ENCODE measurements around the gene ADI1.
"Not testable (repeated sequence)": the region's sequence is repeated elsewhere in the genome, so short reads cannot be mapped to it uniquely, and the experiment has no call there.

Gene ADI1

GRCh38 chr2:3494984-3495666 is 24.2 kb downstream of the ADI1 start:
- Histone ChIP-seq H3K36me3 (replicated peaks) (no peaks in the 10 kb centered on the region; the same call in 1 of the 2 replicates), H3K27me3 (ENCODE audit: low read depth) (no peaks in the 10 kb centered on the region), H3K4me1 (no peaks in the 10 kb centered on the region), H3K9me3 (no peaks in the 10 kb centered on the region), H3K4me3 (no peak overlapping the region)
- in situ Hi-C loops (cut with MboI; ENCODE audit: low sequenced_read_pairs): no loop called here
- no peak for DNase-seq (ENCODE audit: low spot score in 2 of 2)

GRCh38 chr2:3493615-3494007 is 25.7 kb downstream of the ADI1 start:
- in situ Hi-C loops (cut with MboI; ENCODE audit: low sequenced_read_pairs): no loop called here
- H3K9me3 ChIP-seq: no peaks in the 10 kb centered on the region
- no peaks in the 10 kb centered on the region for H3K27me3 ChIP-seq (ENCODE audit: low read depth)
- H3K4me1 ChIP-seq: no peaks in the 10 kb centered on the region
- DNase-seq (ENCODE audit: low spot score in 2 of 2): peak in 1 of 2 experiments; percentile 32
- H3K36me3 ChIP-seq (replicated peaks): no peaks in the 10 kb centered on the region; the same call in 1 of the 2 replicates
- no peak overlapping the region for H3K4me3 ChIP-seq

- in situ Hi-C loops (cut with MboI; ENCODE audit: low sequenced_read_pairs): no loop called here
- DNase-seq (ENCODE audit: low spot score in 2 of 2): no peak
- H3K4me1 ChIP-seq: no peaks in the 10 kb centered on the region
- H3K4me3 ChIP-seq: no peak overlapping the region
- H3K9me3 ChIP-seq: no peaks in the 10 kb centered on the region
- H3K27me3 ChIP-seq (ENCODE audit: low read depth): no peaks in the 10 kb centered on the region
- no peaks in the 10 kb centered on the region; the same call in 1 of the 2 replicates for H3K36me3 ChIP-seq (replicated peaks)
Measured at GRCh38 chr2:3492951-3493614, 26.2 kb downstream of the ADI1 start.

GRCh38 chr2:3492475-3492787 is 26.9 kb downstream of the ADI1 start:
- H3K4me3 ChIP-seq; H3K36me3 ChIP-seq (replicated peaks); DNase-seq (ENCODE audit: low spot score in 2 of 2); in situ Hi-C loops (cut with MboI; ENCODE audit: low sequenced_read_pairs); H3K27me3 ChIP-seq (ENCODE audit: low read depth); H3K4me1 ChIP-seq; H3K9me3 ChIP-seq: not testable (repeated sequence)

- H3K4me1 ChIP-seq: no peaks in the 10 kb centered on the region
- no peaks in the 10 kb centered on the region for H3K27me3 ChIP-seq (ENCODE audit: low read depth)
- DNase-seq (ENCODE audit: low spot score in 2 of 2): no peak
- H3K9me3 ChIP-seq: no peaks in the 10 kb centered on the region
- H3K36me3 ChIP-seq (replicated peaks): no peaks in the 10 kb centered on the region
- in situ Hi-C loops (cut with MboI; ENCODE audit: low sequenced_read_pairs): no loop called here
- H3K4me3 ChIP-seq: no peak overlapping the region
Measured at GRCh38 chr2:3491716-3492474, 27.4 kb downstream of the ADI1 start.

- H3K27me3 ChIP-seq (ENCODE audit: low read depth): no peaks in the 10 kb centered on the region
Measured at GRCh38 chr2:3491306-3491705, 28.0 kb downstream of the ADI1 start.

GRCh38 chr2:3490191-3491170 is 28.9 kb downstream of the ADI1 start:
- DNase-seq (ENCODE audit: low spot score in 2 of 2): no peak
- no peaks in the 10 kb centered on the region for H3K36me3 ChIP-seq (replicated peaks)
- in situ Hi-C loops (cut with MboI; ENCODE audit: low sequenced_read_pairs): no loop called here
- no peaks in the 10 kb centered on the region for H3K4me1 ChIP-seq
- no peaks in the 10 kb centered on the region for H3K27me3 ChIP-seq (ENCODE audit: low read depth)
- no peak overlapping the region for H3K4me3 ChIP-seq
- H3K9me3 ChIP-seq: no peaks in the 10 kb centered on the region

More at GRCh38 chr2:3491306-3491705, 28.0 kb downstream of the ADI1 start:
- in situ Hi-C loops (cut with MboI; ENCODE audit: low sequenced_read_pairs): no loop called here
- Histone ChIP-seq H3K4me1 (no peaks in the 10 kb centered on the region), H3K4me3 (no peak overlapping the region), H3K9me3 (no peaks in the 10 kb centered on the region), H3K36me3 (replicated peaks) (no peaks in the 10 kb centered on the region)
- DNase-seq (ENCODE audit: low spot score in 2 of 2): no peak

- H3K9me3 ChIP-seq: no peaks in the 10 kb centered on the region
- DNase-seq (ENCODE audit: low spot score in 2 of 2): no peak
- in situ Hi-C loops (cut with MboI; ENCODE audit: low sequenced_read_pairs): no loop called here
Measured at GRCh38 chr2:3489764-3490115, 29.6 kb downstream of the ADI1 start.

GRCh38 chr2:3488855-3489763 is 30.2 kb downstream of the ADI1 start:
- no peak overlapping the region for H3K4me3 ChIP-seq
- no peaks in the 10 kb centered on the region for H3K27me3 ChIP-seq (ENCODE audit: low read depth)
- H3K36me3 ChIP-seq (replicated peaks): no peaks in the 10 kb centered on the region
- H3K9me3 ChIP-seq: no peaks in the 10 kb centered on the region
- no peak for DNase-seq (ENCODE audit: low spot score in 2 of 2)
- H3K4me1 ChIP-seq: no peaks in the 10 kb centered on the region
- in situ Hi-C loops (cut with MboI; ENCODE audit: low sequenced_read_pairs): no loop called here

More at GRCh38 chr2:3489764-3490115, 29.6 kb downstream of the ADI1 start:
- Histone ChIP-seq H3K4me3 (no peak overlapping the region), H3K36me3 (replicated peaks) (no peaks in the 10 kb centered on the region), H3K27me3 (ENCODE audit: low read depth) (no peaks in the 10 kb centered on the region), H3K4me1 (no peaks in the 10 kb centered on the region)

- Histone ChIP-seq H3K4me3 (no peak overlapping the region), H3K36me3 (replicated peaks) (no peaks in the 10 kb centered on the region), H3K4me1 (no peaks in the 10 kb centered on the region), H3K9me3 (no peaks in the 10 kb centered on the region), H3K27me3 (ENCODE audit: low read depth) (no peaks in the 10 kb centered on the region)
- DNase-seq (ENCODE audit: low spot score in 2 of 2): no peak
- in situ Hi-C loops (cut with MboI; ENCODE audit: low sequenced_read_pairs): no loop called here
Measured at GRCh38 chr2:3488061-3488531, 31.2 kb downstream of the ADI1 start.

- in situ Hi-C loops (cut with MboI; ENCODE audit: low sequenced_read_pairs): no loop called here
- Histone ChIP-seq H3K27me3 (ENCODE audit: low read depth) (no peaks in the 10 kb centered on the region), H3K4me1 (no peaks in the 10 kb centered on the region), H3K36me3 (replicated peaks) (no peaks in the 10 kb centered on the region), H3K4me3 (no peak overlapping the region), H3K9me3 (no peaks in the 10 kb centered on the region)
- no peak for DNase-seq (ENCODE audit: low spot score in 2 of 2)
Measured at GRCh38 chr2:3487432-3487831, 31.9 kb downstream of the ADI1 start.

GRCh38 chr2:3487028-3487425 is 32.3 kb downstream of the ADI1 start:
- DNase-seq (ENCODE audit: low spot score in 2 of 2): no peak
- in situ Hi-C loops (cut with MboI; ENCODE audit: low sequenced_read_pairs): no loop called here
- Histone ChIP-seq H3K9me3 (no peaks in the 10 kb centered on the region), H3K36me3 (replicated peaks) (no peaks in the 10 kb centered on the region), H3K4me1 (no peaks in the 10 kb centered on the region), H3K27me3 (ENCODE audit: low read depth) (no peaks in the 10 kb centered on the region), H3K4me3 (no peak overlapping the region)

Data from HAP-1 (cell line).